Aorta (tissue), 5 donors: ENCODE results near the gene TNFRSF25. TPM values are rescaled to one million over a fixed set of nuclear protein-coding genes. Genes with fewer than 3 reads are reported as not detected.

Experiments
- ATAC-seq: fragments of 200-7000 bp; cut with Tn5 transposase; one replicate; pipeline ENCODE4 v1.9.1; 2022; ENCODE audit warnings: moderate library complexity; ENCODE audit not compliant: low FRiP score
- DNase-seq, 2 donors: peaks; one replicate each; pipeline ENCODE4 v3.0.0-alpha.2; 2020
- H3K27ac ChIP-seq, 2 donors: one replicate each; pipeline ENCODE4 v1.5.1; 2013; ENCODE audit warnings: low read length in 2 of 2, mild to moderate bottlenecking in 2 of 2, moderate library complexity in 2 of 2, control low read depth in 1 of 2, inconsistent platforms in 1 of 2, low read depth in 1 of 2
- H3K27me3 ChIP-seq, 2 donors: one replicate each; pipeline ENCODE4 v1.6.1; 2013; ENCODE audit warnings: control low read depth in 1 of 2, low read length in 1 of 2, mild to moderate bottlenecking in 1 of 2, moderate library complexity in 1 of 2; ENCODE audit not compliant: insufficient read depth in 2 of 2, control insufficient read depth in 1 of 2
- H3K36me3 ChIP-seq, 2 donors: one replicate each; pipeline ENCODE4 v1.6.1; 2013; ENCODE audit warnings: control low read depth in 1 of 2, low read length in 1 of 2, mild to moderate bottlenecking in 1 of 2; ENCODE audit not compliant: insufficient read depth in 2 of 2, control insufficient read depth in 1 of 2
- H3K4me1 ChIP-seq, 2 donors: one replicate each; pipeline ENCODE4 v1.6.1; 2013; ENCODE audit warnings: low read length in 2 of 2, control low read depth in 1 of 2, mild to moderate bottlenecking in 1 of 2, moderate library complexity in 1 of 2; ENCODE audit not compliant: insufficient read depth in 2 of 2, control insufficient read depth in 1 of 2
- H3K4me3 ChIP-seq, 2 donors: one replicate each; pipeline ENCODE4 v1.5.1; 2013; ENCODE audit warnings: low read length in 2 of 2, control low read depth in 1 of 2, mild to moderate bottlenecking in 1 of 2
- H3K9me3 ChIP-seq: one replicate; pipeline ENCODE4 v1.6.1; 2013; ENCODE audit warnings: mild to moderate bottlenecking, low read length; ENCODE audit not compliant: control insufficient read depth
- WGBS, 2 donors: extraction: QIAGEN DNeasy Blood & Tissue Kit; methylation state at CpG; one replicate each; pipeline ENCODE4 v1.1.7; 2013; 5-methylcytosine and 5-hydroxymethylcytosine counted together
- intact Hi-C, 2 donors: fragments of 100-400 bp; cut with DNase I; formaldehyde crosslinking; loops; one replicate each; pipeline versions ENCODE4 v1.14.2 to v1.15.0; 2022
- polyA plus RNA-seq, 2 donors: library from polyadenylated mRNA; stranded (reverse); fragments of 200-250 nt; gene quantifications; one replicate each; pipeline ENCODE4 v1.2.3, GENCODE V29; 2013
- total RNA-seq, 2 donors: library from RNA; stranded (reverse); fragmentation: NEBNext Ultra II Directional; extraction: Animal tissue kit (Norgen Biotek cat#: 25700); gene quantifications; one replicate each; pipeline ENCODE4 v1.2.1, GENCODE V29; 2021
- donor health status: healthy with polysubstance abuse.
- donor health status: Bipolar disorder and iron deficiency.
- donor health status: DM: no; HTN: no; CAD: no.
- donor health status: DM: no; HTN: no; CAD: no.
- donor health status: DM: yes; HTN: yes; CAD: no.

TNFRSF25 gene
- total and polyA plus RNA-seq, 4 donors: 6.5 to 34.6 (median 16.3) TPM

DNA sequence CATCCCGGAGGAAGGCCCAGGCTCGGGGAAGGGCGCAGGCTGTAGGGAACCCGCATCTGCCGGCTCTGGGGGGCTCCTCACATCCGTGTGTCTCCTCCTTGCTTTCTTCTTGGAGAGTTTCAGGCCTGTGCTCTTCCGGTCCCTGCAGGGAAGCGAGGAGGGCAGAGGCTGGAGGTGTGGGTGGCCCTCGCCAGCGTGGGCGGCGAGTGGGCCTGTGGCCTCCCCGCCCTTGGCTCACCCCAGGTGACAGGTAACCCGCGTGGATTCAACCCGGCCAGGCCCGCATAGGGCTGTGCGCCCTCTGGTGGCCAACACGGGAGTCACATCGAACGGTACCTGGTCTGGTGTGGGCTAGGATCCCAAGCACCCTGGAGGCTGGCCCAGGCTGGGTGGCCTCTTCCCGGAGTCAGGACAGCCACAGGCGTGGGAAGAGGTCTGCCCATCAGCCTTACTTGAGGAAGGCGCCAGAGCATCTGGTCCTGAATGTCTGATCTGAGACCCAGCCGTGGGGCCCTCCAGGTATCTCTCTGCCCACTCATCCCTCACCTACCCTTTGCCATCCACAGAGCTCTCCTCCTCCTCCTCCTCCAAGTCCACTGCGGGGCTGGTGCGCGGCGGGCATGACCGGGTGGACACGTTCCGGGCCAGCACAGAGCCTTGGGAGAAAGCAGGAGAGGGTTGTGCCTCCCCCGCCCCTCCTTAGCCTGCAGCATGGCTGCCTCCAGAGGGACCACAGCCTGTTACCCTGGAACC lies 9.6 kb upstream of the TNFRSF25 start:
- Histone ChIP-seq H3K9me3 (no peaks in the 10 kb centered on the region), H3K27ac (no peak overlapping the region), H3K27me3 (no peaks in the 10 kb centered on the region), H3K4me3 (no peak overlapping the region), H3K36me3 (no peaks in the 10 kb centered on the region), H3K4me1 (no peaks in the 10 kb centered on the region)
- peak; percentile 63 to 88 for DNase-seq
- peak; percentile 74 for ATAC-seq
- WGBS, 2 donors: 41 to 42% methylated on average over 31 to 33 of the region's 33 CpGs
- intact Hi-C loops: no loop called here

- no peak overlapping the region for H3K4me3 ChIP-seq
- no peaks in the 10 kb centered on the region for H3K27me3 ChIP-seq
- intact Hi-C loops: no loop called here
- no peak for ATAC-seq
- no peaks in the 10 kb centered on the region for H3K4me1 ChIP-seq
- DNase-seq: no peak
- 86 to 88% methylated on average over 12 to 13 of the region's 13 CpGs for WGBS, 2 donors
- no peak overlapping the region for H3K27ac ChIP-seq
- H3K36me3 ChIP-seq: no peaks in the 10 kb centered on the region
- no peaks in the 10 kb centered on the region for H3K9me3 ChIP-seq
Measured at GRCh38 chr1:6474815-6475282, 8.9 kb upstream of the TNFRSF25 start.

DNA sequence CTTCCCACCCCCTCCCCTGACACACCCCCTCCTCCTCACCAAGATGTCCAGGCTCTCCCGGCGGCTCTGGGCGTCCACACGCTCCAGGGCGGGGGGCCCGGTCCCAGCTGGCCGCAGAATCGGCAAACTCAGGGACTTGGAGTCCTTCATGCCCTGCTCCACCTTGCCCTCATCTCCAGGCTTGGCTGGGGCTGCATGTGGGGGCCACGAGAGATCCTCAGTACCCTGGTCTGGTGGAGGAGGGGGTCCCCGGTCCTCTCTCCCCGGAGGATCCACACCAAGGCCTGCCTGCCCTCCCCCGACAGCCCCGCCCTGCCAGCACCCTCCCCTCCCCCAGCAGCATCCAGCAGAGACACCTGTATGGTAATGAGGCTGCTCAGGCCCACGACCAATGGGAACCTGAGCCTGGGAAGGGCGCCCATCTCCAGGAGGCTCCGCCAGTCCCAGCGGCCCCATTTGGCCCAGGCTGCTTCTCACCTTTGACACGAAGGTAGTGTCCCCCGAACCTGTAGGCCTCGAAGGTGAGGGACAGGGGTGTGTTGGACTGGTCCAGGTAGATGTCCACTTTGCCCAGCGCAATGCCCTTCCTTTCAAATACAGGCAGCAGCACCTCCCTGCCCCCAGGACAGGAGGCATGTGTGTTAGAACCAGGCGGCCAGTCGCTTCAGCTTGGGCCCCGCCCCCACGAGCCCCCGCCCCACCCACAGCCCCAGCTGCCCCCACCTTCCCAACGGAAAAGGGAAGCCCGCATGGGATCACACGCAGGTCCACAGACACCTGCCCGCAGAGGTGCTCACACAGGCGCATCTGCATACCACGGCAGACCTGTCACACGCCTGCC lies 8.2 kb upstream of the TNFRSF25 start:
- H3K9me3 ChIP-seq: no peaks in the 10 kb centered on the region
- no peaks in the 10 kb centered on the region for H3K36me3 ChIP-seq
- ATAC-seq (no peak), DNase-seq (no peak)
- no peak overlapping the region for H3K4me3 ChIP-seq
- no peaks in the 10 kb centered on the region for H3K4me1 ChIP-seq
- H3K27me3 ChIP-seq: no peaks in the 10 kb centered on the region
- no peak overlapping the region for H3K27ac ChIP-seq
- intact Hi-C loops: no loop called here
- 81 to 82% methylated on average over 33 of the region's 33 CpGs for WGBS, 2 donors

DNA sequence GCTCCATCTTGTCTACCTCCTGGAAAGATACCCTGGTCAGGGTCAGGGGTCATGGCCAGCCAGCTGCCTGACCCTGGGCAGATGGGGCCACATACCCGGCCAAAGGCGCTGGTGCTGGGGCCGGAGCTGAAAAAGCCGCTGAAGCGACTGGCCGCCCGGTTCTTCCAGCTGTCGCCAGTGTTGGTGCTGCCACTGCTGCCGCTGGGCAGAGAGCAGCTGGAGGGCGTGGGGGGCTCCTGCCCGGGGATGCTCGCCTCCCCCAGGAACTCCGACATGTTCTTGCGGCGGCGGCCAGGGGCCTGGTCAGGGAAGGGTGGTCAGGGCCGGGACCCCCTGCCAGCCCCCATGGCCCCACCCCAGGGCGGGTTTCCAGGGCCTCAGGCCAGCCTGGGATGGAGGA lies 7.2 kb upstream of the TNFRSF25 start:
- Histone ChIP-seq H3K9me3 (no peaks in the 10 kb centered on the region), H3K27ac (no peak overlapping the region)

DNA sequence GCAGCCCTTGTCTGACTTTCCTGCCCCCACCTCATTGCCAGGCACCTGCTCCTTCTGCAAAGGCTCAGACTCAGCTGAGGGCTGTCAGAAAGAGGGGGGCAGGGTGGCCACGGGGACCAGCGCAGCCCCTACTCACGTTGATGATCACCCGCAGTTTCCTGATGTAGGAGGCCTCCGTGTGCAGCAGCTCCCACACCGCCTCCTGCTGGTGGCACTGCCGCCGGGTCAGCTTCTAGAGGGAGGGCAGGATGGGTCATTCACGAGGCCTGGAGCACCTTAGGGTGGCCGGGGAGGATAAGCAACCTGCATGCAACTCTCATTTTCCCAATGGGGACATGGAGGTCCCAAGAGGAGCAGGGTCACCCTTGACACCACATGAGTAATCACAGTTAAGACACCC lies 6.4 kb upstream of the TNFRSF25 start:
- H3K9me3 ChIP-seq: no peaks in the 10 kb centered on the region
- no peaks in the 10 kb centered on the region for H3K36me3 ChIP-seq
- intact Hi-C loops: no loop called here
- H3K27me3 ChIP-seq: no peaks in the 10 kb centered on the region
- no peak overlapping the region for H3K4me3 ChIP-seq
- no peaks in the 10 kb centered on the region for H3K4me1 ChIP-seq
- H3K27ac ChIP-seq: no peak overlapping the region
- ATAC-seq: no peak
- WGBS, 2 donors: 88% methylated on average over 10 of the region's 10 CpGs
- no peak for DNase-seq

More for the DNA sequence above, 7.2 kb upstream of the TNFRSF25 start:
- intact Hi-C loops: no loop called here
- WGBS, 2 donors: 94 to 96% methylated on average over 16 to 18 of the region's 18 CpGs
- no peaks in the 10 kb centered on the region for H3K36me3 ChIP-seq
- H3K4me1 ChIP-seq: no peaks in the 10 kb centered on the region
- DNase-seq (no peak), ATAC-seq (no peak)
- no peak overlapping the region for H3K4me3 ChIP-seq
- no peaks in the 10 kb centered on the region for H3K27me3 ChIP-seq

DNA sequence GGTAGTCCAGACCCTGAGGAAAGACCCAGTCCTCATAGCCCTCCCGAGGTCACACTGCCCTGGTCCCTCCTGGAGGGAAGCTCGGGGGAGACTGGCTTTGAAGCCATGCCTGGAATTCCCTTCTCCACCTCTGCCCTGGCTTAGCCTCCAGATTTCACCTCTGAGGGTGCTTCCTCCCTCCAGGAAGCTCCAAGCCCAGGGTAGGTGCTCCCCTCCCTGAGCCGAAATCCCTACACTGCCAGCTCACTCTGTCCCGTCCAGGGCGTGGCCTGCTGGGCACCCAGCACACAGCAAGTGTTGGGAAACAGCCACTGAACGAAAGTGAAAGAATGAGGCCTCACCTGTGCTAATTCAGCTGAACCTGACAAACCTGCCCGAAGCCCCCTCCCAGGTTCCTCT lies 6.0 kb upstream of the TNFRSF25 start:
- H3K4me3 ChIP-seq: no peak overlapping the region
- intact Hi-C loops: no loop called here
- H3K4me1 ChIP-seq: no peaks in the 10 kb centered on the region
- H3K27me3 ChIP-seq: no peaks in the 10 kb centered on the region
- no peaks in the 10 kb centered on the region for H3K9me3 ChIP-seq
- ATAC-seq (no peak), DNase-seq (no peak)
- H3K36me3 ChIP-seq: no peaks in the 10 kb centered on the region
- no peak overlapping the region for H3K27ac ChIP-seq
- 87 to 93% methylated on average over 7 of the region's 7 CpGs for WGBS, 2 donors

DNA sequence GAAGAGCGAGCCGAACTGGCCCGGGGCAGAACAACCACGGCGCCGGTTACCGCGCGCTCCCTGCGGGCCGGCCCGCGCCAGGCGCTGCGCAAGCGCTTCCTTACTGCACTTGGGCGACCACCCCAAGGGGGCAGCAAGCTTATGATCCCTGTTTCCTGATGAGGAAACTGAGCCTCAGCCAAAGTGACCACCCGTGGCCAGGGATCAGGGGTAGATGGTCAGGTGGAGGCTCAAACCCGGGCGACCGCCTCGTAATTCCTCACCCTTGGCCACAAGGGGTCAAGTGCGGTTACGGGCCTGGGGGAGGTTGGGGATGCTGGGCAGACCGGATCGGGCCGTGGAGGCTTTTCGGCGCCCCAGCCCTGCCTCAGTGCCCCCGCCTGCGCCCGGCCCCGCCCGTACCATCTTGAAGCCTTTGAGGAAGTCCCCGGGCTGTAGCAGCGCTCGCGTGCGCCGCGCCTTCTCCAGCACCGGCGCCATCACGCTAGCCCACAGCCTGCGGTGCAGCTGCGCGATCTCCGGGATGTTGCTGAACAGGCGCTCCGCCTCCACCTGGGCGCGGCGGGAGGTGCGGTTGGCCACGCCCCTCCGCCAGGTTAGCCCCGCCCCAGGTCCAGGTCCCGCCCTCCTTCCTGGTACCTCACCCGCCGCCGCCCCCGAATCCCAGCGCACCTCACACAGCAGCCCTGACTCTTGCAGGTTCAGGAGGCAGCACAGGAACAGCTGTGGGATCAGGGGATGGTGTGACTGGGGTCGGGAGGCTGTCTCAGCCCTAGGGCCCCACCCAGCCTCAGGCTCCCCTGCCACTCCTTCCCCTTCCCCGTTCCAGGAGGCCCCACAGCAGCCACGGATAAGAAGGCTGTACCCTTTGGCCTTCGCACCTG lies 5.4 kb upstream of the TNFRSF25 start:
- Histone ChIP-seq H3K27ac (no peak overlapping the region), H3K36me3 (no peaks in the 10 kb centered on the region), H3K9me3 (no peaks in the 10 kb centered on the region), H3K27me3 (no peaks in the 10 kb centered on the region), H3K4me1 (no peaks in the 10 kb centered on the region), H3K4me3 (no peak overlapping the region)
- 79 to 81% methylated on average over 56 to 67 of the region's 67 CpGs for WGBS, 2 donors
- DNase-seq: no peak
- ATAC-seq: no peak
- intact Hi-C loops: no loop called here
